Measurements from ENCODE around the gene LY6G6F. TPM values are rescaled to one million over a fixed set of nuclear protein-coding genes. Genes with fewer than 3 reads are reported as not detected.

Gene LY6G6F
- total RNA-seq, 1 donor from 2014 or later: not detected

DNA sequence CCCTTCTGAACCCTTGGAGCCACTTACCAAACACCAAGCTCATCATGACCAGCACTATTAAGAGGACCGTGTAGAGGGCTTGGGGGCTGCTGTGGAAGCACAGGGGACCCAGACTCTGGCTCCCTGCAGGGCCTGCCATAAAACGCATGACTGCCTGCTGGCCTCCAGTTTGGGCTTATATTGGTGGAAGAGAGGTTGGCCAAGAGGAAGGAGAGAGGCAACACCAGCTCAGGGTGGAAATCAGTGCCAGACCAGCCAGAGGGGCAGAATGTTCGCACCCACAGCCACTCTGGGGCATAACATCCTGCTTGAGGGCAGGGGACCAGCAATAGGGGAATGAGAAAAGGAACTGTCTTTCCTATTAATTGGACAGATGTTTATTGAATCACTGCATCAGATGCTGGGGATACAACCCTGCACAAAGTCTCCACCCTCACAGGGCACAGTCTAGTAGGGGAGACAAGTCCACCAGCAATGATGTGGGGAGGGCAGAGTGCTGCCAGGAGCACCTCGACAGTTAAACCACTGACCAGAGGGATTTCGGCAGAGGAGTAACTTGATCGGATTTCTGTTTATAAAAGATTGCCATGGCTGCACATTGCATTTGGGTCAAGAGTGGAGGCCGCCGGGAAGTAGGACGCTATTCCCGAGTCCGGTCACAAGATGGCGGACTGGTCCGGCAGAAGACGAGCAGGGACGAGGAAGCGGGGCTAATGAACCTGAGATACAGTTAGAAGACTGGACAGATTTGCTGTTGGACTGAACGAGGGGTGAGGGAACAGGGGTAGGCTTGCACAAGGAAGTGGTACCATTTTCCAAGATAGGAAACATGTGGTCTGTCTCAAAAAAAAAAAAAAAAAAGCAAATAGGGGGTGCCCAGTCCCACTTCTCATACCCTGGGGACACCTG, 26.2 kb upstream of the LY6G6F start, which contains the start of gene LY6G5C:
TSS of gene LY6G5C (minus strand) at position 842 of the 909 bp plus-strand sequence. CDS start at position 148, 694 bp downstream.
- TF ChIP-seq, protein P1, sequence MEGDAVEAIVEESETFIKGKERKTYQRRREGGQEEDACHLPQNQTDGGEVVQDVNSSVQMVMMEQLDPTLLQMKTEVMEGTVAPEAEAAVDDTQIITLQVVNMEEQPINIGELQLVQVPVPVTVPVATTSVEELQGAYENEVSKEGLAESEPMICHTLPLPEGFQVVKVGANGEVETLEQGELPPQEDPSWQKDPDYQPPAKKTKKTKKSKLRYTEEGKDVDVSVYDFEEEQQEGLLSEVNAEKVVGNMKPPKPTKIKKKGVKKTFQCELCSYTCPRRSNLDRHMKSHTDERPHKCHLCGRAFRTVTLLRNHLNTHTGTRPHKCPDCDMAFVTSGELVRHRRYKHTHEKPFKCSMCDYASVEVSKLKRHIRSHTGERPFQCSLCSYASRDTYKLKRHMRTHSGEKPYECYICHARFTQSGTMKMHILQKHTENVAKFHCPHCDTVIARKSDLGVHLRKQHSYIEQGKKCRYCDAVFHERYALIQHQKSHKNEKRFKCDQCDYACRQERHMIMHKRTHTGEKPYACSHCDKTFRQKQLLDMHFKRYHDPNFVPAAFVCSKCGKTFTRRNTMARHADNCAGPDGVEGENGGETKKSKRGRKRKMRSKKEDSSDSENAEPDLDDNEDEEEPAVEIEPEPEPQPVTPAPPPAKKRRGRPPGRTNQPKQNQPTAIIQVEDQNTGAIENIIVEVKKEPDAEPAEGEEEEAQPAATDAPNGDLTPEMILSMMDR (IDR thresholded peaks at IDR 0.05): peak; percentile 91
- H3K27me3 Mint-ChIP-seq (ENCODE audit: low read depth): no peaks in the 10 kb centered on the region
- no peak for DNase-seq (ENCODE audit: low spot score)
- H3K4me1 Mint-ChIP-seq (ENCODE audit: low read depth): peaks cover 12% of the 10 kb centered on the region
- H3K4me3 Mint-ChIP-seq (ENCODE audit: unreplicated experiment): peak within 1 kb of the TSS; percentile 76
- peak within 1 kb of the TSS; percentile 76 for H3K27ac Mint-ChIP-seq (ENCODE audit: unreplicated experiment)
- H3K36me3 Mint-ChIP-seq (ENCODE audit: low read depth): no peaks in the 10 kb centered on the region
- no peaks in the 10 kb centered on the region for H3K9me3 Mint-ChIP-seq (ENCODE audit: low read depth)

DNA sequence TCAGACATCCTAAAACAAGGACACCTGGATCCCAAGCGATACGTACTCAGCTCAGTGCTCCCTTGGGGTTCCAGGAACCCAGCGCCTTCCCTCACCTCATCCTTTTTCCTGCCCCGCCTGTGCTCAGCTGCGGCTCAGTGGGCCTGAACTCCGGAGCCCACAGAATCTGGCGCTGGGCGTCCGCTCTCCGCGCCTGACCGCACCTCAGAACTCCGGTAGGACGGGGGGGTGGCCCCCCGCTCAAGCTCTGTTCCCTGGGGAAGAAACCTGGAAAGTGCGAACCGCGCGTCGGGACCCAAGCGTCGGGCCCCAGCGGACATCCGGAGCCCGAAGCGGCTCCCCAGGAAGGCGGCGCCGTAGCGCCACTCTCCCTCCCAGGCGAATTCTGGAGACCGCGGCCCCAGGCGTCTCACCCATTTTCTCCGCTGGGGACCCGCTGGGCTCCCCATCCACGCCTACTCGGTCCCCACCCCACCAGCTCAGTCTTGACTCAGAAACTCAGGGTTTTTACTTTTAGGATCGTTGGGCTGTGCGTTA, 25.5 kb upstream of the LY6G6F start:
- Mint-ChIP-seq H3K36me3 (ENCODE audit: low read depth) (peaks cover 5% of the 10 kb centered on the region), H3K4me3 (ENCODE audit: unreplicated experiment) (peak overlapping the region; percentile 76), H3K9me3 (ENCODE audit: low read depth) (no peaks in the 10 kb centered on the region), H3K4me1 (ENCODE audit: low read depth) (peaks cover 12% of the 10 kb centered on the region), H3K27ac (ENCODE audit: unreplicated experiment) (peak overlapping the region; percentile 76), H3K27me3 (ENCODE audit: low read depth) (no peaks in the 10 kb centered on the region)
- no peak for DNase-seq (ENCODE audit: low spot score)
- TF ChIP-seq, protein P1 (IDR thresholded peaks at IDR 0.05): no peak

DNA sequence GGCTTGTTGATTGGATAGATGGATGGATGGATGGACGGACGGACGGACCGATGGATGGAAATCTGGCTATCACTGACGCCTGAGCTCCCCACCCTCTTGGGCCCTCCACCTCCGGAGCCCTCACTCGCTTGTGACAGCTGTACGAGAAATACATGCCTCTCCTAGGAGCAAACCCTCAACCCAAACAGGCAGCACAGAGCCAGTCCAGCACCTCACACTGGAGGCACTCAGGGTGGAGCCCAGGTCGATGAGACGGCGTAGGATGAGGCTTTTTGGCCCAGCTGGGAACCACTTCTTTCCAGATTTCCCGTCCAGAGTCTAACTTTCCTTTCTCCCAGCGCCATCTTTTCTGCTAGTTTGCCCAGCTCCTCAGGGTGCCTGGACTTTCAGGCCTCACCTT, 23.1 kb upstream of the LY6G6F start:
- Mint-ChIP-seq H3K36me3 (ENCODE audit: low read depth) (peaks cover 12% of the 10 kb centered on the region), H3K4me3 (ENCODE audit: unreplicated experiment) (no peak overlapping the region), H3K27me3 (ENCODE audit: low read depth) (no peaks in the 10 kb centered on the region), H3K9me3 (ENCODE audit: low read depth) (no peaks in the 10 kb centered on the region), H3K27ac (ENCODE audit: unreplicated experiment) (no peak overlapping the region), H3K4me1 (ENCODE audit: low read depth) (peaks cover 12% of the 10 kb centered on the region)
- DNase-seq (ENCODE audit: low spot score): no peak
- TF ChIP-seq, protein P1 (IDR thresholded peaks at IDR 0.05): no peak

DNA sequence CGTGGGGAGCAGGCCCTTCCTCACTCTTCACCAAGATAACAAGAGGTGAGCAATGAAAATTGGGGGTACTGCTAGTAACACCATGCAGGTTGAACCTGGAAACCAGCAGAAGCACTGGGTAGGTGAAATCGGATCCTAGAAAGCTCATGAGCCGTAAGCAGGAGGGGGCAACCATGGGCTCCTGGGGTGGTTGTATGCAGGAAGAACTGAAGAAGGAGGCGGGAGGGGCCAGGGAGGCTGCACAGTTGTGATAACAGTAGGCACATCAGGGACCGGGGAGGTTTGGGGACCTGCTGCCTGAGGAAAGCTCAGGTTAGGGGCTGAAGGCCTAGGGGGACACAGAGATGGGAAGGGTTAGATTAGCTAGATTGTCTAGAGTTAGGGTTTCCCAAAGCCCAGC, 20.2 kb upstream of the LY6G6F start:
- Mint-ChIP-seq H3K4me1 (ENCODE audit: low read depth) (peaks cover 2% of the 10 kb centered on the region), H3K27ac (ENCODE audit: unreplicated experiment) (no peak overlapping the region), H3K4me3 (ENCODE audit: unreplicated experiment) (no peak overlapping the region), H3K27me3 (ENCODE audit: low read depth) (no peaks in the 10 kb centered on the region), H3K9me3 (ENCODE audit: low read depth) (no peaks in the 10 kb centered on the region), H3K36me3 (ENCODE audit: low read depth) (peaks cover 19% of the 10 kb centered on the region)
- TF ChIP-seq, protein P1 (IDR thresholded peaks at IDR 0.05): no peak
- DNase-seq (ENCODE audit: low spot score): no peak

- Mint-ChIP-seq H3K4me3 (ENCODE audit: unreplicated experiment) (no peak overlapping the region), H3K9me3 (ENCODE audit: low read depth) (no peaks in the 10 kb centered on the region), H3K4me1 (ENCODE audit: low read depth) (no peaks in the 10 kb centered on the region), H3K27me3 (ENCODE audit: low read depth) (no peaks in the 10 kb centered on the region), H3K27ac (ENCODE audit: unreplicated experiment) (no peak overlapping the region), H3K36me3 (ENCODE audit: low read depth) (peaks cover 20% of the 10 kb centered on the region)
- TF ChIP-seq, protein P1 (IDR thresholded peaks at IDR 0.05): no peak
- DNase-seq (ENCODE audit: low spot score): no peak
These were observed 19.3 kb upstream of the LY6G6F start for GRCh38 chr6:31687321-31687720.
